Endothelial cell of umbilical vein (primary cell): Measurements from ENCODE around the gene SLC16A7. TPM values are rescaled to one million over a fixed set of nuclear protein-coding genes. Genes with fewer than 3 reads are reported as not detected.

ENCODE experiments used
- BruUV-seq: library from RNA; stranded (reverse); fragments of 400-500 nt; replicated peaks from 2 replicates; lab custom pipeline; 2021; lab: Mats Ljungman, UMichigan
- CTCF ChIA-PET: fragments of 300-600, 350-600 bp; sonication (Branson Sonifier 250); formaldehyde crosslinking; loops from one replicate; lab custom pipeline; 2021; ENCODE audit warnings: antibody characterized with exemption, inconsistent platforms; lab: Charles Lee
- POLR2A ChIA-PET: fragments of 300-600, 350-600 bp; sonication (Branson Sonifier 250); formaldehyde crosslinking; loops from one replicate; lab custom pipeline; 2021; ENCODE audit warnings: antibody characterized with exemption, inconsistent platforms; lab: Charles Lee
- DNase-seq: peaks from one replicate; pipeline ENCODE4 v3.0.0-alpha.2; 2011; ENCODE audit warnings: low read depth, low spot score
- FAIRE-seq: peaks from 2 replicates; lab custom pipeline; 2011; peaks lifted over from hg19 to GRCh38; lab: Jason Lieb, UNC
- H2AFZ ChIP-seq: 2 replicates; pipeline ENCODE4 v1.6.0; 2012; ENCODE audit warnings: low read depth, low read length, control low read depth, inconsistent platforms
- H3K27ac ChIP-seq: 2 replicates; pipeline ENCODE4 v1.5.1; 2011; ENCODE audit warnings: low read depth, mild to moderate bottlenecking, control low read depth, low read length, moderate library complexity; ENCODE audit not compliant: insufficient read depth
- H3K27me3 ChIP-seq, 2 experiments: 2 replicates each; pipeline versions ENCODE4 v1.6.0 to v1.6.1; 2011; ENCODE audit warnings: low read length in 2 of 2, mixed read lengths in 1 of 2; ENCODE audit not compliant: control insufficient read depth in 2 of 2, insufficient read depth in 2 of 2
- H3K36me3 ChIP-seq, 2 experiments: 2 replicates in 1 of 2; 3 replicates in 1 of 2; pipeline ENCODE4 v1.5.1; 2011; ENCODE audit warnings: low read length in 2 of 2, mild to moderate bottlenecking in 1 of 2, moderate library complexity in 1 of 2; ENCODE audit not compliant: control insufficient read depth in 2 of 2, insufficient read depth in 2 of 2; ENCODE audit errors: extremely low read depth in 1 of 2
- H3K4me1 ChIP-seq: 3 replicates; pipeline ENCODE4 v1.5.1; 2011; ENCODE audit warnings: mild to moderate bottlenecking, low read length; ENCODE audit not compliant: control insufficient read depth, insufficient read depth; ENCODE audit errors: extremely low read depth
- H3K4me2 ChIP-seq: 2 replicates; pipeline ENCODE4 v1.6.1; 2011; ENCODE audit warnings: low read length, control low read depth, mixed read lengths; ENCODE audit not compliant: insufficient read depth
- H3K4me3 ChIP-seq, 3 experiments: fragments of 200-600 bp in 1 of 3; sonication (generic), shearing (Covaris generic) in 1 of 3; replicated peaks in 1 of 3; 2 replicates each; pipeline ENCODE4 v1.5.1; 2011 to 2016; ENCODE audit warnings: control low read depth in 3 of 3, low read length in 3 of 3, mild to moderate bottlenecking in 2 of 3, inconsistent platforms in 1 of 3, low read depth in 1 of 3, moderate library complexity in 1 of 3; ENCODE audit not compliant: insufficient read depth in 1 of 3
- H3K79me2 ChIP-seq: 2 replicates; pipeline ENCODE4 v1.6.0; 2012; ENCODE audit warnings: low read length, inconsistent platforms; ENCODE audit not compliant: control insufficient read depth, insufficient read depth
- H3K9ac ChIP-seq: replicated peaks from 2 replicates; pipeline ENCODE3; 2011; ENCODE audit warnings: low read length, control low read depth; ENCODE audit not compliant: insufficient read depth; ENCODE audit errors: extremely low read depth
- H3K9me1 ChIP-seq: replicated peaks from 3 replicates; pipeline ENCODE4 v1.6.0; 2011; ENCODE audit warnings: mild to moderate bottlenecking, low read length; ENCODE audit not compliant: control insufficient read depth, insufficient read depth; ENCODE audit errors: extremely low read depth
- H3K9me3 ChIP-seq: replicated peaks from 2 replicates; pipeline ENCODE4 v1.5.1; 2012; ENCODE audit warnings: low read length, inconsistent platforms; ENCODE audit not compliant: control insufficient read depth, insufficient read depth
- H4K20me1 ChIP-seq: replicated peaks from 2 replicates; pipeline ENCODE3; 2011; ENCODE audit warnings: mild to moderate bottlenecking, low read length; ENCODE audit not compliant: control insufficient read depth, insufficient read depth; ENCODE audit errors: extremely low read depth
- EZH2 ChIP-seq: IDR thresholded peaks from 2 replicates; pipeline ENCODE4 v1.6.1; 2012; ENCODE audit warnings: borderline replicate concordance, low read depth, mild to moderate bottlenecking, moderate library complexity, low read length, inconsistent platforms; ENCODE audit not compliant: severe bottlenecking
- FOS ChIP-seq: IDR thresholded peaks from 2 replicates; pipeline ENCODE4 v1.6.1; 2011; ENCODE audit warnings: mild to moderate bottlenecking, low read length, moderate library complexity, borderline replicate concordance; ENCODE audit not compliant: insufficient read depth
- GATA2 ChIP-seq: IDR thresholded peaks from 2 replicates; pipeline ENCODE4 v1.7.0; 2011; ENCODE audit warnings: low read depth, mild to moderate bottlenecking, moderate library complexity, mixed read lengths, low read length; ENCODE audit not compliant: insufficient read length, insufficient read depth
- JUN ChIP-seq: IDR thresholded peaks from 2 replicates; pipeline ENCODE4 v1.6.1; 2011; ENCODE audit warnings: borderline replicate concordance, low read depth; ENCODE audit not compliant: insufficient read length, insufficient read depth
- MYC ChIP-seq: IDR thresholded peaks from one replicate; pipeline ENCODE4 v1.6.1; 2011; ENCODE audit warnings: mild to moderate bottlenecking, low read depth, low read length
- POLR2A ChIP-seq: IDR thresholded peaks from 2 replicates; pipeline ENCODE4 v1.6.1; 2012; ENCODE audit warnings: low read depth, mild to moderate bottlenecking, control low read depth, low read length
- POLR2AphosphoS5 ChIP-seq: IDR thresholded peaks from 2 replicates; pipeline ENCODE4 v1.6.1; 2012; ENCODE audit warnings: low read depth, mild to moderate bottlenecking, control low read depth, low read length, moderate library complexity; ENCODE audit not compliant: insufficient read depth
- dilution Hi-C: fragments of 300-500 bp; cut with MboI; formaldehyde crosslinking; loops from one replicate; pipeline ENCODE4 v1.15.0; 2019; ENCODE audit warnings: low sequenced_read_pairs; ENCODE audit not compliant: extremely low pct_ligation_motif_present
- intact Hi-C: fragments of 100-400 bp; cut with micrococcal nuclease; formaldehyde crosslinking; loops from one replicate; pipeline ENCODE4 v1.10.0; 2022
- polyA plus RNA-seq, 4 experiments: library from polyadenylated mRNA; depleted of rRNA in 3 of 4; stranded (reverse) in 3 of 4; unstranded in 1 of 4; fragments of >200 nt; gene quantifications; 2 replicates each; pipeline versions ENCODE4 v1.2.1 to v1.2.3, GENCODE V29; 2011 to 2012; ENCODE audit warnings: missing spikeins in 1 of 4
- total RNA-seq: library from RNA; stranded (reverse); gene quantifications from 2 replicates; pipeline ENCODE4 v1.2.3, GENCODE V29; 2021
- TF ChIP-seq, protein P1 (sequence below): IDR thresholded peaks from 2 replicates; pipeline ENCODE4 v1.6.1; 2011; ENCODE audit not compliant: insufficient read depth, insufficient read length
- TF ChIP-seq, protein P2 (sequence below), 2 donors: IDR thresholded peaks; 1 replicate in 1 of 2; 2 replicates in 1 of 2; pipeline ENCODE4 v1.5.1; 2011; ENCODE audit warnings: low read length in 2 of 2, mild to moderate bottlenecking in 2 of 2, moderate library complexity in 2 of 2, control low read depth in 1 of 2, inconsistent platforms in 1 of 2, low read depth in 1 of 2; ENCODE audit not compliant: insufficient read depth in 1 of 2; ENCODE audit errors: extremely low read depth in 1 of 2

Gene SLC16A7
- total and polyA plus RNA-seq, 2 donors (not counting 3 experiments of a cell fraction or from before 2014, with no cell fraction given) = 2.9 to 8.9 TPM

DNA sequence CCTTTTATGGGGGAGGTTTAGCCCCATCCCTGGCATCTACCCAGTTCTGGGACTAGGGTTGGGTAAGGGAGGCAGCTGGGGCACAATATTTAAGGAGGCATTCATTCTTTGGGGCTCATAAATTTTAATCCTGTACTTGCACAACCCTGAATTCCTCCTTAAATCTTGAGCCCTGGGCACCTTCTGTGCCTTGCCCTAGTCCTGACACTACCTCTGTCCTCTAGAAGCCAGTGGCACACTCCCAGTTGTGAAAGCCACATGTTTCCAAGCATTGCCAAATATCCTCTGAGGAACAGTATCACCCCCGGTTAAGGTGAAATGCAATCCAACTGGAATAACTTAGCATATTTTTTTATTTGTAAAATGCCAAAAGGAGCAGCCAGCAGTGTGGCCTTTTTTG, 36.6 kb downstream of the SLC16A7 start:
- Histone ChIP-seq H3K27me3 (no peaks in the 10 kb centered on the region), H3K4me1 (no peaks in the 10 kb centered on the region), H3K27ac (no peak overlapping the region), H3K9me1 (no peaks in the 10 kb centered on the region), H3K79me2 (no peaks in the 10 kb centered on the region), H3K4me2 (no peak overlapping the region), H3K9me3 (no peaks in the 10 kb centered on the region), H4K20me1 (no peaks in the 10 kb centered on the region), H3K9ac (no peak overlapping the region), H2AFZ (no peak overlapping the region), H3K36me3 (no peaks in the 10 kb centered on the region), H3K4me3 (no peak overlapping the region)
- ChIA-PET CTCF (no interaction called here), POLR2A (no interaction called here)
- FAIRE-seq = no peak
- DNase-seq = no peak
- intact Hi-C loops (no loop called here), dilution Hi-C loops (no loop called here)
- TF ChIP-seq MYC (no peak), GATA2 (no peak), POLR2A (no peak), FOS (no peak), POLR2AphosphoS5 (no peak), EZH2 (no peak), JUN (no peak)
- TF ChIP-seq, protein P1, sequence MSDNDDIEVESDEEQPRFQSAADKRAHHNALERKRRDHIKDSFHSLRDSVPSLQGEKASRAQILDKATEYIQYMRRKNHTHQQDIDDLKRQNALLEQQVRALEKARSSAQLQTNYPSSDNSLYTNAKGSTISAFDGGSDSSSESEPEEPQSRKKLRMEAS = no peak
- TF ChIP-seq, protein P2, sequence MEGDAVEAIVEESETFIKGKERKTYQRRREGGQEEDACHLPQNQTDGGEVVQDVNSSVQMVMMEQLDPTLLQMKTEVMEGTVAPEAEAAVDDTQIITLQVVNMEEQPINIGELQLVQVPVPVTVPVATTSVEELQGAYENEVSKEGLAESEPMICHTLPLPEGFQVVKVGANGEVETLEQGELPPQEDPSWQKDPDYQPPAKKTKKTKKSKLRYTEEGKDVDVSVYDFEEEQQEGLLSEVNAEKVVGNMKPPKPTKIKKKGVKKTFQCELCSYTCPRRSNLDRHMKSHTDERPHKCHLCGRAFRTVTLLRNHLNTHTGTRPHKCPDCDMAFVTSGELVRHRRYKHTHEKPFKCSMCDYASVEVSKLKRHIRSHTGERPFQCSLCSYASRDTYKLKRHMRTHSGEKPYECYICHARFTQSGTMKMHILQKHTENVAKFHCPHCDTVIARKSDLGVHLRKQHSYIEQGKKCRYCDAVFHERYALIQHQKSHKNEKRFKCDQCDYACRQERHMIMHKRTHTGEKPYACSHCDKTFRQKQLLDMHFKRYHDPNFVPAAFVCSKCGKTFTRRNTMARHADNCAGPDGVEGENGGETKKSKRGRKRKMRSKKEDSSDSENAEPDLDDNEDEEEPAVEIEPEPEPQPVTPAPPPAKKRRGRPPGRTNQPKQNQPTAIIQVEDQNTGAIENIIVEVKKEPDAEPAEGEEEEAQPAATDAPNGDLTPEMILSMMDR (IDR thresholded peaks at IDR 0.05; ENCODE audit: extremely low read depth in 1 of 2, insufficient read depth in 1 of 2, low read depth in 1 of 2, low read length in 2 of 2) = no peak
- BruUV-seq = no TSS peak
